Hepatocyte (in vitro differentiated cells): Measurements from ENCODE around the gene CPVL. TPM values are rescaled to one million over a fixed set of nuclear protein-coding genes. Genes with fewer than 3 reads are reported as not detected.

Experiments used
- DNase-seq: peaks from one replicate; pipeline ENCODE4 v3.0.0-alpha.2; 2016; ENCODE audit warnings: low spot score
- H2AFZ ChIP-seq: fragments of 200-600 bp; sonication (generic); 2 replicates; pipeline ENCODE4 v1.6.0; 2016; ENCODE audit warnings: antibody characterized with exemption, mild to moderate bottlenecking
- H3K27ac ChIP-seq: fragments of 200-600 bp; sonication (generic); 2 replicates; pipeline ENCODE4 v1.5.1; 2016; ENCODE audit warnings: mild to moderate bottlenecking
- H3K27me3 ChIP-seq: fragments of 200-600 bp; sonication (generic); 2 replicates; pipeline ENCODE4 v1.6.1; 2016
- H3K36me3 ChIP-seq: fragments of 200-600 bp; sonication (generic); replicated peaks from 2 replicates; pipeline ENCODE4 v1.5.1; 2016; ENCODE audit warnings: low read depth; ENCODE audit not compliant: insufficient read depth
- H3K4me1 ChIP-seq: fragments of 200-600 bp; sonication (generic); 2 replicates; pipeline ENCODE4 v1.5.1; 2016; ENCODE audit warnings: mild to moderate bottlenecking, moderate library complexity; ENCODE audit not compliant: insufficient read depth
- H3K4me2 ChIP-seq: fragments of 200-600 bp; sonication (generic); 2 replicates; pipeline ENCODE4 v1.6.0; 2016
- H3K4me3 ChIP-seq: fragments of 200-600 bp; sonication (generic); 2 replicates; pipeline ENCODE4 v1.5.1; 2016; ENCODE audit warnings: mild to moderate bottlenecking
- H3K79me2 ChIP-seq: fragments of 200-600 bp; sonication (generic); 2 replicates; pipeline ENCODE4 v1.6.0; 2017; ENCODE audit warnings: mild to moderate bottlenecking
- H3K9me2 ChIP-seq: fragments of 200-600 bp; sonication (generic); replicated peaks from 2 replicates; pipeline ENCODE4 v1.6.0; 2017; ENCODE audit warnings: mild to moderate bottlenecking; ENCODE audit not compliant: insufficient read depth
- H3K9me3 ChIP-seq: fragments of 200-600 bp; sonication (generic); 2 replicates; pipeline ENCODE4 v1.5.1; 2016; ENCODE audit warnings: low read depth, mild to moderate bottlenecking
- H4K20me1 ChIP-seq: fragments of 200-600 bp; sonication (generic); 2 replicates; pipeline ENCODE4 v1.6.0; 2016; ENCODE audit warnings: mild to moderate bottlenecking; ENCODE audit not compliant: insufficient read depth, poor library complexity, severe bottlenecking
- CTCF ChIP-seq: fragments of 200-600 bp; sonication (generic); IDR thresholded peaks from 2 replicates; pipeline ENCODE4 v1.5.1; 2016; ENCODE audit warnings: antibody characterized with exemption, mild to moderate bottlenecking; ENCODE audit not compliant: poor library complexity
- EZH2 ChIP-seq: fragments of 200-600 bp; sonication (generic); IDR thresholded peaks from 2 replicates; pipeline ENCODE4 v1.6.1; 2016; ENCODE audit warnings: antibody characterized with exemption, mild to moderate bottlenecking, borderline replicate concordance
- EZH2phosphoT487 ChIP-seq: fragments of 200-600 bp; sonication (generic); IDR thresholded peaks from one replicate; pipeline ENCODE4 v1.6.1; 2018; ENCODE audit warnings: antibody characterized with exemption, mild to moderate bottlenecking, low read depth, moderate library complexity; ENCODE audit not compliant: unreplicated experiment, severe bottlenecking
- WGBS: methylation state at CpG from one replicate; pipeline ENCODE4 v1.1.6; 2016; ENCODE audit warnings: low lambda C conversion rate; ENCODE audit errors: missing lambda C conversion rate; 5-methylcytosine and 5-hydroxymethylcytosine counted together
- polyA plus RNA-seq: library from polyadenylated mRNA; unstranded; fragments of >200 nt; fragmentation: Nextera tagmentation; extraction: Ambion mirVana; gene quantifications from 2 replicates; pipeline ENCODE4 v1.2.1, GENCODE V29; 2016
- total RNA-seq: library from RNA; depleted of rRNA; stranded (reverse); fragments of >200 nt; gene quantifications from 2 replicates; pipeline ENCODE4 v1.2.3, GENCODE V29; 2014

The CPVL gene
- total and polyA plus RNA-seq, 2 experiments from 2014 or later = 26.2 to 36.3 TPM

- TF ChIP-seq EZH2phosphoT487 (no peak), CTCF (peak; percentile 69), EZH2 (no peak)
- WGBS = 12% methylated on average over 7 of the region's 7 CpGs
- DNase-seq = peak; percentile 74
Observed at GRCh38 chr7:29102558-29103151, 43.7 kb downstream of the CPVL start.

DNA sequence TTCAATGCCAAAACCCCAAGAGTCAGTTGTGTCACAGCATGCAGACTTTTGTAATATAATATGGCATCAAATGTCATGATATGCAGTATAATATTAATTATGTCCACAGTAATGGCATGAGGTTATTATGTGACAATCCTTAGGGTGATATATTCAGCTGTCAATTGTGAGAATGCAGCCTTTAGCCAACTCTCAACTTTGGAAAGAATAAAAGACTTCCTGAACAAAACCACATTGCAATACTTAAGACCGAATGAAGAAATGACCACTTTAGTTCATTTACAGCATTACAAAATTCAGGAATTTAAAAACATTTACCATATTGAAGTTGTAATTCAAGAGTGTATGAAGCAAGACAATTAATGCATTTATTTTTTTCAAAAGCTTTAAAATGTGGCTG is 45.4 kb downstream of the CPVL start:
- H4K20me1 ChIP-seq = no peaks in the 10 kb centered on the region
- 79% methylated on average over 1 of the region's 1 CpG for WGBS
- no peak for DNase-seq
- H3K4me1 ChIP-seq = no peaks in the 10 kb centered on the region
- no peaks in the 10 kb centered on the region for H3K9me3 ChIP-seq
- H3K27ac ChIP-seq = no peak overlapping the region
- no peak for TF ChIP-seq EZH2
- TF ChIP-seq CTCF = no peak
- TF ChIP-seq EZH2phosphoT487 = no peak
- H3K4me3 ChIP-seq = no peak overlapping the region
- H3K9me2 ChIP-seq = no peaks in the 10 kb centered on the region
- H3K36me3 ChIP-seq = no peaks in the 10 kb centered on the region
- H3K79me2 ChIP-seq = no peaks in the 10 kb centered on the region
- no peaks in the 10 kb centered on the region for H3K27me3 ChIP-seq
- no peak overlapping the region for H2AFZ ChIP-seq
- no peak overlapping the region for H3K4me2 ChIP-seq

More at GRCh38 chr7:29102558-29103151, 43.7 kb downstream of the CPVL start:
- Histone ChIP-seq H2AFZ (no peak overlapping the region), H3K9me3 (no peaks in the 10 kb centered on the region), H4K20me1 (no peaks in the 10 kb centered on the region), H3K4me2 (no peak overlapping the region), H3K4me1 (no peaks in the 10 kb centered on the region), H3K79me2 (no peaks in the 10 kb centered on the region), H3K27me3 (no peaks in the 10 kb centered on the region), H3K27ac (no peak overlapping the region), H3K4me3 (no peak overlapping the region), H3K36me3 (no peaks in the 10 kb centered on the region), H3K9me2 (no peaks in the 10 kb centered on the region)

DNA sequence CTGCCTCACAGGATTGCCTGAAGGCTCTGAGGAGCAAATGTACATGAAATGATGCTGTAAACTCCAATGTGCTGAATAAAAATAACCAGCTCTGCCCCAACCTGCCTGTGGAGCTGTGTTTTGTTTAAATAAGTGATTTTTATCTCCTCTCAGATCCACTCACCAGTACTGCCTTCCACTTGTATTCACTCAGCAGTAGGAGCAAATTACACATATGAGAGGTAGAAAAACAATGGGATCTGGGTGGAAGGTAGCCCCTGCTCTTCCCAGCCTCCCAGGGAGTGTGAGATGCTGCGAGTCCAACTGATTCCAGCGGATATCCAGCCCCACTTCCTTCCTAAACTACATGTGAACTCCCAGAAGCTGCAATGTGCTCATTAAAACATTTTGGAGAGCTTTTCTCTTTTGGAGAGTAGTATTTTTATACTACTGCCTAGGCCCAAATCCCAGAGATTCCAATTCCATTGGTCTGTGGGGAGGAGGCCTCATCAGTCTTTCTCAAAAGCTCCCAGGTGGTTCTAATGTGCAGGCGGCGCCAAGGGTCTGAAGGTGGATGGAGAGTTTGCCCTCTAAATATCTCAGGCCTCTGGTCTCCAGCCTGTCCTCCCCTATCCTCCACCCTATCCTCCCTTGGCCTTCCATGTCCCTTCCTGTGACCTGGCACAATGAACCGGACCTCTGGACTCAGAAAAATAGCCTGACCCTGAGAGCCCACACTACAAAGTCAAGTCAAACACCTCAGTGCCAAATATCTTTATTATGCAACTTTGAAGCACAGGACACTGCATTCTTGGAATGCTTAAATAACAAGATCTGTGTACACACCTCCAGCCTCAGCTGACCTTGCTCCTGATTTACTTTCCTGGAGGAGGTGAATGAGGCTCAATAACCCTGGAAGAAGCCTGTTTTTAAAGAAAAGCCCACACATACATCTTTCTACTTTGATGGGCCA is 46.2 kb downstream of the CPVL start:
- 83% methylated on average over 5 of the region's 5 CpGs for WGBS
- no peak overlapping the region for H3K27ac ChIP-seq
- no peak for DNase-seq

More for the DNA sequence above, 46.2 kb downstream of the CPVL start:
- TF ChIP-seq EZH2 (no peak), CTCF (no peak), EZH2phosphoT487 (no peak)
- Histone ChIP-seq H3K4me2 (no peak overlapping the region), H3K9me3 (no peaks in the 10 kb centered on the region), H3K4me3 (no peak overlapping the region), H3K27me3 (no peaks in the 10 kb centered on the region), H4K20me1 (no peaks in the 10 kb centered on the region), H2AFZ (no peak overlapping the region), H3K4me1 (no peaks in the 10 kb centered on the region), H3K36me3 (no peaks in the 10 kb centered on the region), H3K9me2 (no peaks in the 10 kb centered on the region), H3K79me2 (no peaks in the 10 kb centered on the region)
